ENCODE results near the gene CELF4. TPM values are rescaled to one million over a fixed set of nuclear protein-coding genes. Genes with fewer than 3 reads are reported as not detected.

CELF4 gene
- total RNA-seq, 3 donors from 2014 or later (not counting 1 experiment from before 2014, with no cell fraction given), result not detected

- Mint-ChIP-seq H3K9me3 (no peaks in the 10 kb centered on the region), H3K4me3 (no peak overlapping the region), H3K27ac (no peak overlapping the region), H3K36me3 (no peaks in the 10 kb centered on the region), H3K4me1 (peaks cover 0 to 4% of the 10 kb centered on the region in 2 donors), H3K27me3 (ENCODE audit: low read depth in 2 of 2) (no peaks in the 10 kb centered on the region)
- no peaks in the 10 kb centered on the region for H3K9me3 ChIP-seq (ENCODE audit: control insufficient read depth, insufficient read depth, low read length)
- no peak overlapping the region for H3K27ac ChIP-seq (ENCODE audit: low read length)
- no peak overlapping the region for H3K4me3 ChIP-seq (ENCODE audit: low read length)
- no peaks in the 10 kb centered on the region for H3K4me1 ChIP-seq (ENCODE audit: control insufficient read depth, insufficient read depth, low read length)
- WGBS (ENCODE audit: insufficient coverage), result 87% methylated on average over 13 of the region's 15 CpGs
- H3K27me3 ChIP-seq (ENCODE audit: control insufficient read depth, insufficient read depth, low read length), result no peaks in the 10 kb centered on the region
- ATAC-seq (no peak), DNase-seq (no peak)
- no peaks in the 10 kb centered on the region for H3K36me3 ChIP-seq (ENCODE audit: control insufficient read depth, insufficient read depth, low read length)
- TF ChIP-seq CTCF (IDR thresholded peaks at IDR 0.05), result no peak
- intact Hi-C loops (cut with micrococcal nuclease), result no loop called here
Observed at GRCh38 chr18:37426586-37426985, 139.0 kb downstream of the CELF4 start.

GRCh38 chr18:37425222-37425621 lies 140.4 kb downstream of the CELF4 start:
- Histone ChIP-seq H3K4me3 (ENCODE audit: low read length) (no peak overlapping the region), H3K27ac (ENCODE audit: low read length) (no peak overlapping the region), H3K27me3 (ENCODE audit: control insufficient read depth, insufficient read depth, low read length) (no peaks in the 10 kb centered on the region), H3K4me1 (ENCODE audit: control insufficient read depth, insufficient read depth, low read length) (no peaks in the 10 kb centered on the region), H3K36me3 (ENCODE audit: control insufficient read depth, insufficient read depth, low read length) (no peaks in the 10 kb centered on the region), H3K9me3 (ENCODE audit: control insufficient read depth, insufficient read depth, low read length) (no peaks in the 10 kb centered on the region)
- WGBS (ENCODE audit: insufficient coverage), result 51% methylated on average over 6 of the region's 6 CpGs
- no peak for DNase-seq
- TF ChIP-seq CTCF (IDR thresholded peaks at IDR 0.05), result no peak
- H3K36me3 Mint-ChIP-seq, result no peaks in the 10 kb centered on the region
- no peaks in the 10 kb centered on the region for H3K9me3 Mint-ChIP-seq
- intact Hi-C loops (cut with micrococcal nuclease), result no loop called here
- H3K27ac Mint-ChIP-seq, result no peak overlapping the region
- H3K27me3 Mint-ChIP-seq (ENCODE audit: low read depth in 2 of 2), result no peaks in the 10 kb centered on the region
- H3K4me3 Mint-ChIP-seq, result no peak overlapping the region
- H3K4me1 Mint-ChIP-seq, result peaks cover 0 to 4% of the 10 kb centered on the region in 2 donors
- ATAC-seq, result no peak

- H3K27ac ChIP-seq (ENCODE audit: low read length), result no peak overlapping the region
- H3K36me3 ChIP-seq (ENCODE audit: control insufficient read depth, insufficient read depth, low read length), result no peaks in the 10 kb centered on the region
- Mint-ChIP-seq H3K4me1 (peaks cover 0 to 4% of the 10 kb centered on the region in 2 donors), H3K4me3 (no peak overlapping the region), H3K27me3 (ENCODE audit: low read depth in 2 of 2) (no peaks in the 10 kb centered on the region), H3K36me3 (no peaks in the 10 kb centered on the region), H3K27ac (no peak overlapping the region), H3K9me3 (no peaks in the 10 kb centered on the region)
- no peak for DNase-seq
- TF ChIP-seq CTCF (IDR thresholded peaks at IDR 0.05), result no peak
- WGBS (ENCODE audit: insufficient coverage), result 47% methylated on average over 4 of the region's 4 CpGs
- intact Hi-C loops (cut with micrococcal nuclease), result no loop called here
- no peaks in the 10 kb centered on the region for H3K9me3 ChIP-seq (ENCODE audit: control insufficient read depth, insufficient read depth, low read length)
- no peaks in the 10 kb centered on the region for H3K4me1 ChIP-seq (ENCODE audit: control insufficient read depth, insufficient read depth, low read length)
- no peak overlapping the region for H3K4me3 ChIP-seq (ENCODE audit: low read length)
- H3K27me3 ChIP-seq (ENCODE audit: control insufficient read depth, insufficient read depth, low read length), result no peaks in the 10 kb centered on the region
- ATAC-seq, result no peak
Observed at GRCh38 chr18:37424507-37424906, 141.1 kb downstream of the CELF4 start.

GRCh38 chr18:37422596-37422995 lies 143.0 kb downstream of the CELF4 start:
- WGBS (ENCODE audit: insufficient coverage), result 83% methylated on average over 6 of the region's 6 CpGs
- DNase-seq, result no peak

More at GRCh38 chr18:37422596-37422995, 143.0 kb downstream of the CELF4 start:
- Mint-ChIP-seq H3K4me1 (peaks cover 0 to 4% of the 10 kb centered on the region in 2 donors), H3K9me3 (no peaks in the 10 kb centered on the region), H3K27me3 (ENCODE audit: low read depth in 2 of 2) (no peaks in the 10 kb centered on the region), H3K27ac (no peak overlapping the region), H3K36me3 (no peaks in the 10 kb centered on the region), H3K4me3 (no peak overlapping the region)
- no peaks in the 10 kb centered on the region for H3K27me3 ChIP-seq (ENCODE audit: control insufficient read depth, insufficient read depth, low read length)
- intact Hi-C loops (cut with micrococcal nuclease), result no loop called here
- TF ChIP-seq CTCF (IDR thresholded peaks at IDR 0.05), result no peak
- no peak overlapping the region for H3K4me3 ChIP-seq (ENCODE audit: low read length)
- ATAC-seq, result no peak
- H3K4me1 ChIP-seq (ENCODE audit: control insufficient read depth, insufficient read depth, low read length), result no peaks in the 10 kb centered on the region
- H3K36me3 ChIP-seq (ENCODE audit: control insufficient read depth, insufficient read depth, low read length), result no peaks in the 10 kb centered on the region
- no peaks in the 10 kb centered on the region for H3K9me3 ChIP-seq (ENCODE audit: control insufficient read depth, insufficient read depth, low read length)
- no peak overlapping the region for H3K27ac ChIP-seq (ENCODE audit: low read length)
